ENCODE data around the gene CARS1.
A peak's percentile ranks its signal among the peaks of the same experiment; 100 is the strongest.

Gene CARS1

GRCh38 chr11:3037040-3037944 is 19.9 kb downstream of the CARS1 start:
- DNase-seq, result peak in 2 of 5 donors; percentile 26 to 27

- no peak for DNase-seq
Measured at GRCh38 chr11:3036419-3036818, 20.8 kb downstream of the CARS1 start.

GRCh38 chr11:3035333-3035732 is 21.9 kb downstream of the CARS1 start:
- no peak for DNase-seq

- DNase-seq, result no peak
Measured at GRCh38 chr11:3030289-3031070, 26.7 kb downstream of the CARS1 start.

GRCh38 chr11:3028813-3029212 is 28.4 kb downstream of the CARS1 start:
- no peak for DNase-seq

GRCh38 chr11:3026803-3027202 is 30.4 kb downstream of the CARS1 start:
- DNase-seq, result no peak

- no peak for DNase-seq
Measured at GRCh38 chr11:3022982-3023381, 34.2 kb downstream of the CARS1 start.

GRCh38 chr11:3022300-3022967 is 34.8 kb downstream of the CARS1 start:
- DNase-seq, result peak in 1 of 5 donors; percentile 39

- peak in 2 of 5 donors; percentile 26 to 33 for DNase-seq
Measured at GRCh38 chr11:3021125-3021524, 36.1 kb downstream of the CARS1 start.

GRCh38 chr11:3020011-3020410 is 37.2 kb downstream of the CARS1 start:
- DNase-seq, result no peak

GRCh38 chr11:3018596-3018995 is 38.6 kb downstream of the CARS1 start:
- no peak for DNase-seq

- no peak for DNase-seq
Measured at GRCh38 chr11:3016861-3017260, 40.4 kb downstream of the CARS1 start.

- no peak for DNase-seq
Measured at GRCh38 chr11:3015796-3016195, 41.4 kb downstream of the CARS1 start.

- no peak for DNase-seq
Measured at GRCh38 chr11:3014943-3015342, 42.3 kb downstream of the CARS1 start.

- DNase-seq, result peak; percentile 26 to 90 (median 66)
Measured at GRCh38 chr11:3014057-3014938, 42.9 kb downstream of the CARS1 start.

- DNase-seq, result no peak
Measured at GRCh38 chr11:3011891-3012885, 45.0 kb downstream of the CARS1 start.

GRCh38 chr11:3010521-3011275 is 46.5 kb downstream of the CARS1 start:
- peak in 1 of 5 donors; percentile 62 for DNase-seq

GRCh38 chr11:3010004-3010403 is 47.2 kb downstream of the CARS1 start:
- no peak for DNase-seq

GRCh38 chr11:3009481-3009880 is 47.7 kb downstream of the CARS1 start:
- DNase-seq, result no peak

GRCh38 chr11:3008746-3009336 is 48.4 kb downstream of the CARS1 start:
- no peak for DNase-seq

Measured in T-helper 1 cell (primary cell).